VCaP (cell line): ENCODE data around the gene SPACA4.

ENCODE experiments used
- H3K27ac ChIP-seq: fragments of 450-650 bp; 2 replicates; pipeline ENCODE4 v1.5.1; 2017
- TF ChIP-seq, protein P1 (sequence below): fragments of 450-650 bp; conservative IDR thresholded peaks from 2 replicates; pipeline ENCODE4 v1.5.1; 2017; ENCODE audit warnings: mild to moderate bottlenecking, moderate library complexity

Gene SPACA4

DNA sequence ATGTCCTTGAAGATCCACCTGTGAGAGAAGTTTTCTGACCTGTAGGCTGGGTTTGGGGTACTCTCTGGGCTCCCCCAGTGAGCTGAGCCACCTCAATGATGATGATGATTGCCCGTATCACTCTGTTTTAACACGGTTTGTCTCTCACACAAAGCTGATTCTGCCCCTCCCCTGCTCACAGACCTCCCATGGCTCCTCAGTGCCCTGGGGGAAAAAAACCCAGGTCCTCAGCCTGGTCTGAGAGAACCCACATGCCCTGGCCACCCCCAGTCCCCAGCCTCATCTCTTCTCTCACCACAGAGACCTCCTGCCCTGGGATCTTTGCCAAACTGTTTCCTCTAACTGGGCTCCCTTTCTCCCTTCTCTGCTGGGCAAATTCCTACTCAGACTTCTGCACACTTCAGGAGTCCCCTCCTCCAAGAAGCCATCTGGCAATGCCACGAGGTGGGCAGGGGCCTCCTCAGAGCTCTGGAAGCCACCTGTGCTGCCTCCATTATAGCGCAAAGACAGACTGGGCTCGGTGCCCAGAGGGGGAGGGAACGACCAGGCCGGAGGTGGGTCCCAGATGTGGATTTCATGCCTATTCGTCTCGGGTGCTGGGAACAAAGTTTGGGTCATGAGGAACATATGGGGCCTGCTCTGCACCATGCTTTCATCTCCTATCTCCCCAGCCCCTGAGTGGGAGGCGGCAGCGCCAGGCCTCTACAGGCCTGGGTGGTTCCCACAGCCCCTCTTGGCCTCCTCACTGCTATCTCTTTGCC is 47.9 kb downstream of the SPACA4 start:
- TF ChIP-seq, protein P1, sequence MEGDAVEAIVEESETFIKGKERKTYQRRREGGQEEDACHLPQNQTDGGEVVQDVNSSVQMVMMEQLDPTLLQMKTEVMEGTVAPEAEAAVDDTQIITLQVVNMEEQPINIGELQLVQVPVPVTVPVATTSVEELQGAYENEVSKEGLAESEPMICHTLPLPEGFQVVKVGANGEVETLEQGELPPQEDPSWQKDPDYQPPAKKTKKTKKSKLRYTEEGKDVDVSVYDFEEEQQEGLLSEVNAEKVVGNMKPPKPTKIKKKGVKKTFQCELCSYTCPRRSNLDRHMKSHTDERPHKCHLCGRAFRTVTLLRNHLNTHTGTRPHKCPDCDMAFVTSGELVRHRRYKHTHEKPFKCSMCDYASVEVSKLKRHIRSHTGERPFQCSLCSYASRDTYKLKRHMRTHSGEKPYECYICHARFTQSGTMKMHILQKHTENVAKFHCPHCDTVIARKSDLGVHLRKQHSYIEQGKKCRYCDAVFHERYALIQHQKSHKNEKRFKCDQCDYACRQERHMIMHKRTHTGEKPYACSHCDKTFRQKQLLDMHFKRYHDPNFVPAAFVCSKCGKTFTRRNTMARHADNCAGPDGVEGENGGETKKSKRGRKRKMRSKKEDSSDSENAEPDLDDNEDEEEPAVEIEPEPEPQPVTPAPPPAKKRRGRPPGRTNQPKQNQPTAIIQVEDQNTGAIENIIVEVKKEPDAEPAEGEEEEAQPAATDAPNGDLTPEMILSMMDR = no peak
- H3K27ac ChIP-seq = no peak overlapping the region

DNA sequence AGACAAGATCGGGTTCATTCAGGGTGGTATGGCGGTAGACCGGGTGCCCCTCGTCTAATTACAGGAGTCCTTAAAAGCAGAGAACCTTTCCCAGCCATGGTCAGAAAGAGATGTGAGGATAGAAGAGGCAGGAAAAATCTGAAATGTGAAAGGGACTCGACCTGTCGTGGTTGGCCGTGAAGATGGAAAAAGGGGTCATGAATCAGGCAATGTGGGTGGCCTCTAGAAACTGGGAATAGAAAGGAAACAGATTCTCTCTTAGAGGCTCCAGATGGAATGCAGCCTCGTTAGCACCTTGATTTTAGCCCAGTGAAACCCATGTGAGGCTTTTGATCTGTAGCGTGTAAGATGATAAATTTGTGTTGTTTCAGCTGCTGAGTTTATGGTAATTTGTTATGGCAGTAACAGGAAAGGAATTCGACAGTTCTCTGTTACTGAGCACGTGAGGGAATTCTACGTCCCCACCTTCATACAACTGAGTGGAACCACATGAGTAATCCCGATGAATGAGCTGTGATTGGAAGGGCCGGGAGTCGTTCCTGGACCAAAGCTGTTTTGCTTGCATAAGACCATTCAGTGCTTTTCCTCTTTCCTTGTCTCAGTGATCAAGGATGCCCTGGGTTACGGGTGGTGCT is 50.4 kb downstream of the SPACA4 start:
- H3K27ac ChIP-seq = no peak overlapping the region
- TF ChIP-seq, protein P1 = no peak
